HepG2 (cell line): ENCODE measurements around the gene MSMB. TPM values are rescaled to one million over a fixed set of nuclear protein-coding genes. Genes with fewer than 3 reads are reported as not detected.
A peak's percentile ranks its signal among the peaks of the same experiment; 100 is the strongest.

Experiments
- ARHGAP35 ChIP-seq: sonication (generic); formaldehyde crosslinking; IDR thresholded peaks from 2 replicates; pipeline ENCODE4 v1.9.0; 2022; ENCODE audit warnings: mild to moderate bottlenecking, inconsistent platforms, moderate library complexity, missing genetic modification reagents, borderline replicate concordance
- CCDC6 ChIP-seq: sonication (generic); formaldehyde crosslinking; IDR thresholded peaks from 2 replicates; pipeline ENCODE4 v1.8.1; 2022; ENCODE audit warnings: mild to moderate bottlenecking, missing genetic modification reagents, moderate library complexity
- GATA4 ChIP-seq: sonication (generic); IDR thresholded peaks from 2 replicates; pipeline ENCODE4 v1.6.1; 2016; ENCODE audit warnings: antibody characterized with exemption, low read depth, borderline replicate concordance
- HES4 ChIP-seq: sonication (generic); formaldehyde crosslinking; IDR thresholded peaks from 2 replicates; pipeline ENCODE4 v1.9.0; 2021; ENCODE audit warnings: mild to moderate bottlenecking, missing genetic modification reagents, borderline replicate concordance
- KDM4B ChIP-seq: sonication (generic); formaldehyde crosslinking; IDR thresholded peaks from 2 replicates; pipeline ENCODE4 v1.4.0; 2020; ENCODE audit warnings: missing genetic modification reagents
- KLF13 ChIP-seq: sonication (generic); formaldehyde crosslinking; IDR thresholded peaks from 2 replicates; pipeline ENCODE4 v1.4.0; 2020; ENCODE audit warnings: mild to moderate bottlenecking, missing genetic modification reagents
- MED1 ChIP-seq: sonication (generic); formaldehyde crosslinking; IDR thresholded peaks from 2 replicates; pipeline ENCODE4 v1.4.0; 2020; ENCODE audit warnings: missing genetic modification reagents
- PITX1 ChIP-seq: sonication (generic); formaldehyde crosslinking; IDR thresholded peaks from 2 replicates; pipeline ENCODE4 v1.5.1; 2020; ENCODE audit warnings: mild to moderate bottlenecking, missing genetic modification reagents
- POLR2AphosphoS2 ChIP-seq: IDR thresholded peaks from 2 replicates; pipeline ENCODE4 v1.6.1; 2011; ENCODE audit warnings: low read depth, low read length, improper control_type of control experiment
- RFXAP ChIP-seq: sonication (generic); formaldehyde crosslinking; IDR thresholded peaks from 2 replicates; pipeline ENCODE4 v1.4.0; 2020; ENCODE audit warnings: missing genetic modification reagents, borderline replicate concordance
- RNF219 ChIP-seq: sonication (generic); formaldehyde crosslinking; IDR thresholded peaks from 2 replicates; pipeline ENCODE4 v1.5.0; 2020; ENCODE audit warnings: mild to moderate bottlenecking, missing genetic modification reagents
- RXRB ChIP-seq: IDR thresholded peaks from 2 replicates; pipeline ENCODE4 v1.6.1; 2016; ENCODE audit warnings: borderline replicate concordance, missing genetic modification reagents, missing compliant biosample characterization
- SOX6 ChIP-seq, 2 experiments: fragments of 450-650 bp in 1 of 2; sonication (generic) in 1 of 2; formaldehyde crosslinking in 1 of 2; IDR thresholded peaks; 2 replicates each; pipeline versions ENCODE4 v1.4.0 to v1.6.1; 2017 to 2020; ENCODE audit warnings: antibody characterized with exemption in 1 of 2, mild to moderate bottlenecking in 1 of 2, missing genetic modification reagents in 1 of 2
- TBX2 ChIP-seq: sonication (generic); formaldehyde crosslinking; IDR thresholded peaks from 2 replicates; pipeline ENCODE4 v1.5.0; 2020; ENCODE audit warnings: missing genetic modification reagents, mild to moderate bottlenecking, borderline replicate concordance
- ZBTB21 ChIP-seq: sonication (generic); formaldehyde crosslinking; IDR thresholded peaks from 2 replicates; pipeline ENCODE4 v1.4.0; 2020; ENCODE audit warnings: missing genetic modification reagents
- ZBTB7A ChIP-seq: sonication (generic); formaldehyde crosslinking; IDR thresholded peaks from 2 replicates; pipeline ENCODE4 v1.8.0; 2022; ENCODE audit warnings: mild to moderate bottlenecking, missing genetic modification reagents
- ZGPAT ChIP-seq: IDR thresholded peaks from 2 replicates; pipeline ENCODE4 v1.6.1; 2016; ENCODE audit warnings: mild to moderate bottlenecking
- ZHX1 ChIP-seq: sonication (generic); formaldehyde crosslinking; IDR thresholded peaks from 2 replicates; pipeline ENCODE4 v1.8.1; 2022; ENCODE audit warnings: low read depth, mild to moderate bottlenecking, missing genetic modification reagents
- ZNF251 ChIP-seq: sonication (generic); formaldehyde crosslinking; IDR thresholded peaks from 2 replicates; pipeline ENCODE4 v1.9.0; 2021; ENCODE audit warnings: mild to moderate bottlenecking, missing genetic modification reagents
- ZNF337 ChIP-seq: sonication (generic); formaldehyde crosslinking; IDR thresholded peaks from 2 replicates; pipeline ENCODE4 v1.5.1; 2020; ENCODE audit warnings: missing genetic modification reagents, low read depth, mild to moderate bottlenecking, borderline replicate concordance
- ZNF446 ChIP-seq: sonication (generic); formaldehyde crosslinking; IDR thresholded peaks from 2 replicates; pipeline ENCODE4 v1.5.0; 2020; ENCODE audit warnings: mild to moderate bottlenecking, missing genetic modification reagents
- ZNF709 ChIP-seq: sonication (generic); formaldehyde crosslinking; IDR thresholded peaks from 2 replicates; pipeline ENCODE4 v1.5.0; 2020; ENCODE audit warnings: mild to moderate bottlenecking, missing genetic modification reagents
- ZNF879 ChIP-seq: sonication (generic); formaldehyde crosslinking; IDR thresholded peaks from 2 replicates; pipeline ENCODE4 v1.8.1; 2023; ENCODE audit warnings: missing genetic modification reagents
- ZSCAN9 ChIP-seq: IDR thresholded peaks from 2 replicates; pipeline ENCODE4 v1.6.1; 2016; ENCODE audit warnings: borderline replicate concordance
- polyA plus RNA-seq, 8 experiments: library from polyadenylated mRNA; depleted of rRNA in 3 of 8; stranded (reverse) in 7 of 8; unstranded in 1 of 8; fragments of >200 nt; fragmentation: Illumina TruSeq in 4 of 8; extraction: Trizol in 4 of 8; gene quantifications; 2 replicates each; pipeline versions ENCODE4 v1.2.1 to v1.2.3, GENCODE V29; 2011 to 2016; ENCODE audit warnings: low read depth in 4 of 8, missing spikeins in 1 of 8, mixed read lengths in 1 of 8; ENCODE audit not compliant: insufficient read depth in 1 of 8
- total RNA-seq, 5 experiments: library from RNA; depleted of rRNA; stranded (reverse); fragments of >200 nt; fragmentation: Illumina TruSeq; extraction: Trizol; gene quantifications; 2 replicates each; pipeline ENCODE4 v1.2.3, GENCODE V29; 2016; ENCODE audit warnings: low read depth in 1 of 5

The MSMB gene
- total and polyA plus RNA-seq, 2 of the 13 experiments (the other 11 are each of a cell fraction or from before 2014, with no cell fraction given) = 0.84 TPM; not detected in 1

- no peak for TF ChIP-seq RNF219
- TF ChIP-seq ZGPAT = peak; percentile 94
- no peak for TF ChIP-seq POLR2AphosphoS2
- TF ChIP-seq MED1 = peak; percentile 96
- peak; percentile 99 for TF ChIP-seq GATA4
- no peak for TF ChIP-seq HES4 (CRISPR knock-in tag)
- TF ChIP-seq ARHGAP35 = no peak
- no peak for TF ChIP-seq CCDC6 (CRISPR knock-in tag)
- TF ChIP-seq RXRB (CRISPR knock-in tag) = peak; percentile 91
- TF ChIP-seq ZNF337 = 0 out of 2 replicates have a peak, but pooled peaks have one; percentile 44
- TF ChIP-seq RFXAP (CRISPR knock-in tag) = no peak; the same call in 1 of the 2 replicates
- TF ChIP-seq ZNF446 (CRISPR knock-in tag) = no peak
- TF ChIP-seq SOX6 (IDR thresholded peaks at IDR 0.05) = no peak
- peak; percentile 96 for TF ChIP-seq SOX6 (CRISPR knock-in tag; IDR thresholded peaks at IDR 0.05)
- TF ChIP-seq KLF13 (CRISPR knock-in tag) = no peak
- no peak for TF ChIP-seq ZBTB7A (CRISPR knock-in tag)
- TF ChIP-seq ZBTB21 = no peak
- peak; percentile 31; the same call in 1 of the 2 replicates for TF ChIP-seq ZNF709 (CRISPR knock-in tag)
- TF ChIP-seq ZHX1 (CRISPR knock-in tag) = no peak
- no peak for TF ChIP-seq ZNF879
- no peak for TF ChIP-seq ZNF251 (CRISPR knock-in tag)
- TF ChIP-seq PITX1 = peak; percentile 97
- 0 out of 2 replicates have a peak, but pooled peaks have one; percentile 62 for TF ChIP-seq ZSCAN9 (CRISPR knock-in tag)
- TF ChIP-seq KDM4B = no peak
- TF ChIP-seq TBX2 (CRISPR knock-in tag) = peak; percentile 97
These were observed 47.9 kb downstream of the MSMB start (continued) for GRCh38 chr10:45997994-45998763.
